ENCODE results near the gene PRRT3.
"Not testable (repeated sequence)": the region's sequence is repeated elsewhere in the genome, so short reads cannot be mapped to it uniquely, and the experiment has no call there.

PRRT3 gene

GRCh38 chr3:9947025-9947995 is 4.9 kb downstream of the PRRT3 start:
- DNase-seq, result no peak

- no peak for DNase-seq
Observed at GRCh38 chr3:9946112-9947024, 5.8 kb downstream of the PRRT3 start.

GRCh38 chr3:9945358-9945757 is 6.8 kb downstream of the PRRT3 start:
- no peak for DNase-seq

GRCh38 chr3:9944271-9944670 is 7.9 kb downstream of the PRRT3 start:
- no peak for DNase-seq

GRCh38 chr3:9942934-9943690 is 9.1 kb downstream of the PRRT3 start:
- no peak for DNase-seq

GRCh38 chr3:9942164-9942563 is 10.0 kb downstream of the PRRT3 start:
- no peak for DNase-seq

GRCh38 chr3:9940746-9941145 is 11.5 kb downstream of the PRRT3 start:
- no peak for DNase-seq

- DNase-seq, result not testable (repeated sequence)
Observed at GRCh38 chr3:9939906-9940305, 12.3 kb downstream of the PRRT3 start.

- no peak for DNase-seq
Observed at GRCh38 chr3:9938966-9939365, 13.2 kb downstream of the PRRT3 start.

GRCh38 chr3:9937486-9938238 is 14.5 kb downstream of the PRRT3 start:
- no peak for DNase-seq

GRCh38 chr3:9935966-9936510 is 16.2 kb downstream of the PRRT3 start:
- no peak for DNase-seq

- no peak for DNase-seq
Observed at GRCh38 chr3:9934993-9935392, 17.2 kb downstream of the PRRT3 start.

GRCh38 chr3:9934235-9934621 is 18.0 kb downstream of the PRRT3 start:
- DNase-seq, result no peak

- DNase-seq, result peak; percentile 85
Observed at GRCh38 chr3:9933561-9934234, 18.5 kb downstream of the PRRT3 start, which contains the start of gene CRELD1. CRELD1 (plus strand) TSS chr3:9933834; CDS start chr3:9934439, 605 bp downstream.

- DNase-seq, result peak; percentile 37
Observed at GRCh38 chr3:9932843-9933560, 19.2 kb downstream of the PRRT3 start.

GRCh38 chr3:9932535-9932842 is 19.7 kb downstream of the PRRT3 start:
- no peak for DNase-seq

GRCh38 chr3:9930804-9931418 is 21.3 kb downstream of the PRRT3 start:
- DNase-seq, result no peak

GRCh38 chr3:9928158-9928557 is 24.1 kb downstream of the PRRT3 start:
- DNase-seq, result no peak

- DNase-seq, result no peak
Observed at GRCh38 chr3:9918261-9919038, 33.8 kb downstream of the PRRT3 start.

Data from NCI-H446 treated with DMSO at 0.1 percent for 48 hours (cell line).